ENCODE measurements around the gene AGR2. TPM values are rescaled to one million over a fixed set of nuclear protein-coding genes. Genes with fewer than 3 reads are reported as not detected.
"Not testable (repeated sequence)": the region's sequence is repeated elsewhere in the genome, so short reads cannot be mapped to it uniquely, and the experiment has no call there.

AGR2 gene
- total RNA-seq (1,000 to 10,000 TPM in 1 of 5 donors, 100 to 1,000 TPM in 3, 10 to 100 TPM in 1; 32.1 to 2,927 (median 145) TPM), polyA plus RNA-seq (100 to 1,000 TPM; 122 to 625 (median 228) TPM)
- long read RNA-seq, donor 1, transcript AGR2-203 (8 exons, 1,778 nt): major isoform, 126 of 380 reads
- long read RNA-seq, donor 1, transcript AGR2-207 (5 exons, 572 nt): minor isoform, 5 of 380 reads
- long read RNA-seq, donor 1, partial matches to known transcripts: 215 of 380 reads
- long read RNA-seq, donor 1, other reads (novel, unspliced or antisense): 31 of 380 reads
- long read RNA-seq, donor 2, transcript AGR2-203 (8 exons, 1,778 nt): major isoform, 147 of 301 reads
- long read RNA-seq, donor 2, partial matches to known transcripts: 124 of 301 reads
- long read RNA-seq, donor 2, other reads (novel, unspliced or antisense): 25 of 301 reads
- long read RNA-seq, donor 3, transcript AGR2-203 (8 exons, 1,778 nt): major isoform, 370 of 803 reads
- long read RNA-seq, donor 3, partial matches to known transcripts: 346 of 803 reads
- long read RNA-seq, donor 3, other reads (novel, unspliced or antisense): 83 of 803 reads
- long read RNA-seq, donor 4, transcript AGR2-203 (8 exons, 1,778 nt): major isoform, 59 of 100 reads
- long read RNA-seq, donor 4, partial matches to known transcripts: 41 of 100 reads
- long read RNA-seq, donor 4, other reads (novel, unspliced or antisense): 0 of 100 reads
- long read RNA-seq, donor 5, transcript AGR2-207 (5 exons, 572 nt): minor isoform, 10 of 765 reads
- long read RNA-seq, donor 5, transcript AGR2-203 (8 exons, 1,778 nt): major isoform, 409 of 765 reads
- long read RNA-seq, donor 5, partial matches to known transcripts: 217 of 765 reads
- long read RNA-seq, donor 5, other reads (novel, unspliced or antisense): 124 of 765 reads
- long read RNA-seq, donor 6, transcript AGR2-207 (5 exons, 572 nt): minor isoform, 11 of 1,955 reads
- long read RNA-seq, donor 6, transcript AGR2-205 (2 exons, 585 nt): minor isoform, 13 of 1,955 reads
- long read RNA-seq, donor 6, transcript AGR2-203 (8 exons, 1,778 nt): major isoform, 874 of 1,955 reads
- long read RNA-seq, donor 6, partial matches to known transcripts: 867 of 1,955 reads
- long read RNA-seq, donor 6, other reads (novel, unspliced or antisense): 188 of 1,955 reads
- long read RNA-seq, donor 7, transcript AGR2-203 (8 exons, 1,778 nt): major isoform, 449 of 855 reads
- long read RNA-seq, donor 7, transcript AGR2-207 (5 exons, 572 nt): minor isoform, 21 of 855 reads
- long read RNA-seq, donor 7, transcript AGR2-205 (2 exons, 585 nt): minor isoform, 7 of 855 reads
- long read RNA-seq, donor 7, partial matches to known transcripts: 291 of 855 reads
- long read RNA-seq, donor 7, other reads (novel, unspliced or antisense): 86 of 855 reads
- long read RNA-seq, donor 8, transcript AGR2-203 (8 exons, 1,778 nt): major isoform, 677 of 1,485 reads
- long read RNA-seq, donor 8, transcript AGR2-207 (5 exons, 572 nt): minor isoform, 7 of 1,485 reads
- long read RNA-seq, donor 8, partial matches to known transcripts: 746 of 1,485 reads
- long read RNA-seq, donor 8, other reads (novel, unspliced or antisense): 50 of 1,485 reads
- long read RNA-seq, donor 9, transcript AGR2-207 (5 exons, 572 nt): minor isoform, 6 of 2,049 reads
- long read RNA-seq, donor 9, transcript AGR2-203 (8 exons, 1,778 nt): major isoform, 809 of 2,049 reads
- long read RNA-seq, donor 9, partial matches to known transcripts: 985 of 2,049 reads
- long read RNA-seq, donor 9, other reads (novel, unspliced or antisense): 244 of 2,049 reads
- long read RNA-seq, donor 10, transcript AGR2-203 (8 exons, 1,778 nt): major isoform, 215 of 454 reads
- long read RNA-seq, donor 10, partial matches to known transcripts: 188 of 454 reads
- long read RNA-seq, donor 10, other reads (novel, unspliced or antisense): 46 of 454 reads

DNA sequence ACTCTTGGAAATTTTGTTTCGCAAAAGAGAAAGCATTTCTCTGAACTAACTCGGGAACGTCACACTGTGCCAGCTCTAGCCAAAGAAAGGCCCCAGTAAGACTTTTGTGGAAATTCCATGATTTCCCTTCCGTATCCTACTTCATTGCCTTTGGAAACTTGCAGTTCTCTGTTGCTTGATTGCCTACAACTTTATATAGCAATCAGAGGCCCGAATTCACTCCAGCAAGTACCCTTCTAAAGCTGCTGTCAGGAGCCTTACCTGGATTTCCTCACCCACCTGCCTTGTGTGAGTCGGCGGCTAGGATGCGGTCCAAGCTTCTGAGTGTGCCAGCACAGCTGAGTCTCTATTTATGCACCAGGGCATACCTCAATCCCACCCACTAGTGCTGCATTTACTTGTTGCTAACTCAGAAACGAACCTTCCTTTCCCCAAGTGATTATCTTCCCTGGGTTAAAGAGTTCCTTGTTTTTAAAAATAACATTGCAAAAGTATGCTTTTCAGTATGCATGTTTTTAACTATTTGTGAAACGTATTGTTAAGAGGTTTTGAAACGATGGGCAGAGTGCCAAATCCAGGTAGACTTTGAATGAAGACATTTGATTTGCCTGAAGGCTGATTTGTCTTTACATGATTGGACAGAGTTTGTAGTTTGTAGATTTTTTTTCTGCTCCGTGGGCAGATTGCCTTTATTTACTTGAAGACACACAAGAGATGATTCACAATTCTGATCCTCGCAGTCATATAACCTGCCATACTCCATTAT, at the start of gene AGR2:
TSS of gene AGR2 (minus strand) at position 326 of the 766 bp plus-strand sequence. CDS start 3,203 bp downstream, outside the sequence.
- intact Hi-C loops (cut with DNase I; ENCODE audit: low total_unique reads): no loop called here
- Histone ChIP-seq H3K4me1 (peaks cover 0 to 11% (median 4%) of the 10 kb centered on the region in 4 donors), H3K4me3 (peak within 1 kb of the TSS; percentile 29 to 43 (median 40)), H3K27me3 (no peaks in the 10 kb centered on the region), H3K27ac (peak within 1 kb of the TSS; percentile 57 to 84 (median 79)), H3K9me3 (no peaks in the 10 kb centered on the region), H3K36me3 (peaks cover 0 to 7% (median 0%) of the 10 kb centered on the region in 4 donors)
- WGBS, 5 donors: 27 to 48% (median 38%) methylated on average over 13 of the region's 13 CpGs
- TF ChIP-seq EP300 (IDR thresholded peaks at IDR 0.05) (no peak), POLR2AphosphoS5 (IDR thresholded peaks at IDR 0.05) (peak in 2 of 3 donors; percentile 95 to 96), POLR2A (IDR thresholded peaks at IDR 0.05) (peak in 1 of 4 donors; percentile 68)
- DNase-seq: peak; percentile 86 to 89

DNA sequence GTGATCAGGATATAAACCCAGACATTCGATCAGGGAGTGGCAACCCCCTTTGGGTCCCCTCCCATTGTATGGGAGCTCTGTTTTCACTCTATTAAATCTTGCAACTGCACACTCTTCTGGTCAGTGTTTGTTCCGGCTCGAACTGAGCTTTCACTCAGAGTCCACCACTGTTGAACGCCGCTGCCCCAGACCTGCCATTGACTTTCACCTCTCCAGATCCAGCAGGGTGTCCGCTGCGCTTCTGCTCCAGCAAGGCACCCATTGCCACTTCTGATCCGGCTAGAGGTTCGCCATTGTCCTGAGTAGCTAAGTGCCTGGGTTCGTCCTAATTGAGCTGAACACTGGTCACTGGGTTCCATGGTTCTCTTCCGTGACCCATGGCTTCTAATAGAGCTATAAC, 48.4 kb upstream of the AGR2 start:
- H3K27me3 ChIP-seq; H3K27ac ChIP-seq; H3K4me3 ChIP-seq; H3K36me3 ChIP-seq; H3K9me3 ChIP-seq; DNase-seq; intact Hi-C loops (cut with DNase I; ENCODE audit: low total_unique reads): not testable (repeated sequence)
- peaks cover 0 to 19% (median 6%) of the 10 kb centered on the region in 4 donors for H3K4me1 ChIP-seq
- WGBS, 5 donors: 92 to 97% (median 93%) methylated on average over 11 of the region's 11 CpGs

DNA sequence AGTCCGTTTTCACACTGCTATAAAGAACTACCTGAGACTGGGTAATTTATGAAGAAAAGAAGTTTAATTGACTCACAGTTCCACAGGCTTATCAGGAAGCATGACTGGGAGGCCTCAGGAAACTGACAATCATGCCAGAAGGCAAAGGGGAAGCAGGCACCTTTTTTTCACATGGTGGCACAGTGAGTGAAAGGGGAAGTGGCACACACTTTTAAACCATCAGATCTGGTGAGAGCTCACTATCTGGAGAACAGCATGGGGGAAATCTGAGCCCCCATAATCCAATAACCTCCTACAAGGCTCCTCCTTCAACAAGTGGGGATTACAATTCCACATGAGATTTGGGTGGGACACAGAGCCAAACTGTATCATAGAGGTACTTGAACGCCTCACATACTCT, 47.0 kb upstream of the AGR2 start:
- peak in 1 of 2 donors; percentile 41 for DNase-seq
- TF ChIP-seq EP300 (IDR thresholded peaks at IDR 0.05): no peak
- TF ChIP-seq POLR2AphosphoS5 (IDR thresholded peaks at IDR 0.05): peak in 1 of 3 donors; percentile 30
- TF ChIP-seq POLR2A (IDR thresholded peaks at IDR 0.05): no peak
- no peak overlapping the region for H3K4me3 ChIP-seq
- no peaks in the 10 kb centered on the region for H3K36me3 ChIP-seq
- H3K9me3 ChIP-seq: peaks cover 0 to 4% (median 0%) of the 10 kb centered on the region in 4 donors
- intact Hi-C loops (cut with DNase I; ENCODE audit: low total_unique reads): no loop called here
- peaks cover 0 to 31% (median 13%) of the 10 kb centered on the region in 4 donors for H3K4me1 ChIP-seq
- 32 to 55% (median 41%) methylated on average over 2 of the region's 2 CpGs for WGBS, 5 donors
- peak overlapping the region in 1 of 5 donors; percentile 4 for H3K27ac ChIP-seq
- no peaks in the 10 kb centered on the region for H3K27me3 ChIP-seq

DNA sequence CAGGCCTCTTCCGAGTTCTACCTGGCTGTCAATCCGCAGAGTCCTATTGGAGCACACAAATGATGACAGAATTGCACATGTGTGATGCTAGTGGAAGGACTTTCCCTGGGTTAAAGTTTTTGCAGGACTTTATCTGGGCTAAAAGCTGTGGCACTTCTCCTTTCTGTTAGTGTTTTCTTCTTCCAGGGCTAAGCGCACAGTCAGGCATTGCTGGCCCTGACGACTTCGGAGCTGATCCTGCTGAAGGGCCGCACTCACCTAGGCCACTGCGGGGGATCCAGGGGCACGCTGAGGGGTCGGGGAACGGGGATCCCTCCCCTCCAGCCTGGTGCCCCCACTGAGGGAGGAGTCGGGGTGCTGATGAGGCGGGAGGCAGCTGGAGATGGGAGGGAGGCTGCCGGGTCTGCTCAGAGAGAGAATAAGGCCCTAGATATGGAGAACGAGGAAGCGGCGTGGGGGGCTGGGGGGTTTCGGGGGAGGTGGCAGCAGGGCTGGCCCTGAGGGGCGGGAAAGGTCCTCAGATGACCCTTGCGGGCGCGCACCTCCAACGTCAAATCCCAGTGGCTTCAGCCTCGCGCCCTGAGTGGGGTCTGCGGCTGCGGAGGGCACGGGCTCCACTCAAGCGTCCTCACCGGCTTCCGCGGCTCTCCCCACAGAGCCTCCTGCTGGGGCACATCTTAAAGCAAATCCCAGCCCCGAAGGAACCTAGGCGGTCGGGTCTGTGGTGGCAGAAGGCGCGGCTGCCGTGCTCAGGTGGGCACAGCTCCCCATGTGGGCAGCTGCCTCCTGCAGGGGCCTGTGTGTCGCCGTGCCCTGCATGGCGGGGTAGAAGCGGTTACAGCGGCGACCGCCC, 46.0 kb upstream of the AGR2 start:
- peak in 1 of 2 donors; percentile 28 for DNase-seq
- intact Hi-C loops (cut with DNase I; ENCODE audit: low total_unique reads): no loop called here
- peak overlapping the region in 1 of 4 donors; percentile 13 for H3K4me3 ChIP-seq
- peaks cover 0 to 36% (median 14%) of the 10 kb centered on the region in 4 donors for H3K4me1 ChIP-seq
- no peaks in the 10 kb centered on the region for H3K36me3 ChIP-seq
- peaks cover 0 to 4% (median 0%) of the 10 kb centered on the region in 4 donors for H3K9me3 ChIP-seq
- H3K27ac ChIP-seq: peak overlapping the region in 3 of 5 donors; percentile 28 to 72 (median 42)
- 60 to 82% (median 75%) methylated on average over 41 to 44 of the region's 44 CpGs for WGBS, 5 donors
- no peak for TF ChIP-seq EP300 (IDR thresholded peaks at IDR 0.05)
- no peak for TF ChIP-seq POLR2A (IDR thresholded peaks at IDR 0.05)
- no peak for TF ChIP-seq POLR2AphosphoS5 (IDR thresholded peaks at IDR 0.05)
- TF ChIP-seq, protein P1, sequence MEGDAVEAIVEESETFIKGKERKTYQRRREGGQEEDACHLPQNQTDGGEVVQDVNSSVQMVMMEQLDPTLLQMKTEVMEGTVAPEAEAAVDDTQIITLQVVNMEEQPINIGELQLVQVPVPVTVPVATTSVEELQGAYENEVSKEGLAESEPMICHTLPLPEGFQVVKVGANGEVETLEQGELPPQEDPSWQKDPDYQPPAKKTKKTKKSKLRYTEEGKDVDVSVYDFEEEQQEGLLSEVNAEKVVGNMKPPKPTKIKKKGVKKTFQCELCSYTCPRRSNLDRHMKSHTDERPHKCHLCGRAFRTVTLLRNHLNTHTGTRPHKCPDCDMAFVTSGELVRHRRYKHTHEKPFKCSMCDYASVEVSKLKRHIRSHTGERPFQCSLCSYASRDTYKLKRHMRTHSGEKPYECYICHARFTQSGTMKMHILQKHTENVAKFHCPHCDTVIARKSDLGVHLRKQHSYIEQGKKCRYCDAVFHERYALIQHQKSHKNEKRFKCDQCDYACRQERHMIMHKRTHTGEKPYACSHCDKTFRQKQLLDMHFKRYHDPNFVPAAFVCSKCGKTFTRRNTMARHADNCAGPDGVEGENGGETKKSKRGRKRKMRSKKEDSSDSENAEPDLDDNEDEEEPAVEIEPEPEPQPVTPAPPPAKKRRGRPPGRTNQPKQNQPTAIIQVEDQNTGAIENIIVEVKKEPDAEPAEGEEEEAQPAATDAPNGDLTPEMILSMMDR (IDR thresholded peaks at IDR 0.05): no peak
- no peaks in the 10 kb centered on the region for H3K27me3 ChIP-seq

Data from stomach (tissue), 19 donors.